Raji (cell line): ENCODE data around the gene EVL.

ENCODE experiments used
- POLR2A ChIP-seq: IDR thresholded peaks from 2 replicates; pipeline ENCODE4 v1.6.1; 2011; ENCODE audit warnings: low read depth, low read length, control low read depth; ENCODE audit not compliant: insufficient read depth

Gene EVL

DNA sequence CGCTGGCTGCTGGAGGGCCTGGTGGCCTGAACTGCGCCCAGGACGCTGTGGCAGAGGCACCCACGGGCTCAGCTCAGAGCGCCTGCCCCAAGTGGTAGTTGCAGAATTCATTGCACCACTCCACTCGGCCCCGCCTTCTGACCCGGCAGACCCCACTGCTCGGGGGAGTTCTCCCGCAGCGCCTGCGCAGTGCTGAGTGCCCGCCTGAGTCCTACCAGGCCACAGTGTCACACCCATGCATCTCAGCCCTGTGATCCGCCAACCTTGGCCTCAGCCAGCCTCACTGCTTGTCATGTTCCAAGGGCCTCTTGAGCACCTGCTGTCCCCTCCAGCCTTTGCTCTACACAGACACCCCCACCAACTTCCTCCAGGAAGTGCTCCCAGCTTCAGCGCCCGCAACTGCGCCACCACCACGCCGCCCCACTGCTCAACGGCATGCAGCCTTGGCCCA, 82.0 kb downstream of the EVL start:
- TF ChIP-seq POLR2A, result no peak

GRCh38 chr14:100147691-100148464, 82.7 kb downstream of the EVL start:
- TF ChIP-seq POLR2A, result no peak

GRCh38 chr14:100148837-100149731, 83.9 kb downstream of the EVL start:
- no peak for TF ChIP-seq POLR2A

DNA sequence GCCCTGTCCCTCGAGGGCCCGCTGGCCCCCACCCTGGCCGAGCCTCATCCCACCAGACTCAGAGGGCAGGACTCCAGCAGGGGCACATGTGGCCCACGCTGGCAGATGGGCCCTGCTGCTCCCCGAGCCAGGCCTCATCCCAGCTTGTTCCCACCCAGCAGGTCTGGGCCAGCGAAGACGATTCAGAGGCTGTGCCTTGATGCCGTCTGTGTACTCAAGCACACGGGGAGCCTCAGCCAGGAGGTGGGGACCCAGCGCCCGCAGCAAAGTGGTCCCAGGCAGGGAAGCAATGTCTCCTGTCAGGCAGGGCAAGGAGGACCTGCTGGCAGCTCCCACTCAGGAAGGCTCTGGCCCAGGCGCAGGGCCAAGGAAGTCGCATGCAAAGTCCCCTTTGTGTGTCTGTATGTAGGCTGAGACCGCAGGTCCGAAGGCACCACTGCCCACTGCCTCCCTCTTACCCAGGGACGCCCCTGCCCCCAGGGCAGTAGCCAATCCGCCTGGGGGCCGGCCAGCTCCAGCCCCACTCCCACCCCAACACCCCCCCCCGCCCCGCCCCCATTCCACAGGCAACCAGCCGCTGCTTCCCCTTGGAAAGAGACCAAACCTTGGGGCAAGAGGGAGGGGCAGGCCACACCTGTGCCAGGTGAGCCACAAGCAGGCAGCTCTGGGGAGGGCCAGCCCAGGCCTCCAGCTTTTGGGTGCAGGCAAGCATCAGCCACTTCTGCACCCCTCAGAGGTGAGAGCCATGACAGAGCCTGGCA, 84.8 kb downstream of the EVL start:
- TF ChIP-seq POLR2A, result no peak

DNA sequence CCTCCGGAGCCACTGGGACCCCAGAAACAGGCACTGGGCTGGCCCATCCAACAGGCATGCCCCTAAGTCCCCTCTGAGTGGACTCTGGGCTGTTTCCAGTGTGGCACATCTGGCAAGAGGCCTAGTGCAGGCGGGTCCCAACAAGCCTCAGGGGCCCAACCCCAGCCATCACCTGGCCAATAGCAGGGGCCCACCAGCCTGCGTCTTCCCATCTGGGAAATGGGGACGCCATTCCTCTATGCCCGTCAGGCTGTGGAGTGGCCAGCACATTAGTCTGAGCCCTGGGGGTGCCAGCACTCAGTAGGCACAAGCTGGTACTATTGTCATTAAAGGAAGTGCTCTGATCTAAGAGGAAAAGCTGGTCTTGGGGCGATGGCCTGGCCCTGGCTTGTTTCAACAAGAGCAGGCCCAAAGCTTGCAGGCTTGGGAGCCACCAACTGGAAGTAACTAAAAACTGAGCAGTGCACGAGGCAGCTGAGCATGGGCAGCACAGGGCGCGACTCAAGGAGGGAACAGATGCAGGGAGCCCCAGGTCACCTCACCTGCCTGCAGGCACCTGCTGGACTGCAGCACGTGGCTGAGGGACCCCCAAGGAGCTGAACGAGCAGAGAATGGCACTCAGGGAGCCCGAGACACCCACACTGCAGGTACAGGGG, 85.8 kb downstream of the EVL start:
- no peak for TF ChIP-seq POLR2A

DNA sequence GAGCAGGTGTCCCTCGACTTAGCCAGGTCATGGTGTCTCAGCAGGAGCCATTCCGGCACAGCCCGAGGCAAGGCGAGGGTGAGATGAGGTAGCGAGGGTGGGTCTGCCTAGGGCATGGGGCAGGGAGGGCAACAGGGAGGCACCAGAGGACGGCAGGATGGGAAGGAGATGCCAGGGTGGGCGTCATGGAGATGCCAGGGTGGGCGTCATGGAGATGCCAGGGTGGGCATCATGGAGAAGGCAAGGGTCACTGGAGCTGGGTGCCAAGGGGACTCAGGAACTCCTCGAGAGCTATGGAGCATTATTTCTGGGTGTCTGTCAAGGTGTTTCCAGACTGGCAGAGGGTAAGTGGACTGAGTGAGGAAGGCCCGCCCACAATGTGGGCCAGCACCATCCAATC, 86.9 kb downstream of the EVL start:
- no peak for TF ChIP-seq POLR2A

- no peak for TF ChIP-seq POLR2A
Measured at GRCh38 chr14:100153560-100153959, 88.3 kb downstream of the EVL start.

DNA sequence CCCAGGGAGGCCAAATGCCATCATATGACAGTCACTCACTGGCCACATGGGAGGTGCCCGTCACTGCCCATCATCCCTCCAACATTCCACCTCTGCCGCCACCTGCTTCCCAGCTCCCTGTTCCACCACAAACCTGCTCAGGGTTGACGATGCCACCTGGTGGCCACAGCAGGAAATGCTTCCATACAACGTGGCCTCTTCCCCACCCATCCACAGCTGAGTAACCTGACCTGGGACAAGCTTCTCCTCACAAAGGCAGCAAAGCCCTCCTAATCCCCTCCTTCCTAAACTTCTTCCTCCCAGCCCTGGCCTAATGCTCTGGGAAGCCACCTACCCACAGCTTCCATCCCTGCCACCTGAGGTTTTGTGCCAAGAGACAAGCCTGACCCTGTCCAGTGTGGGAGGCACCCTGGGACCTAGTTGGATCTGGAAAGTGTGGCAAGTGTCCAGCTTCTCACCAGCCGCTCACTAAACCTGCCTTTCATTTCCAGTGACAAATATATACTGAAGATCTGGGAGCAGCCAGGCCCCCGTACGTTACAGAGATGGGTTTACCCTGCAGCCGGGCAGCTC, 89.9 kb downstream of the EVL start:
- no peak for TF ChIP-seq POLR2A

DNA sequence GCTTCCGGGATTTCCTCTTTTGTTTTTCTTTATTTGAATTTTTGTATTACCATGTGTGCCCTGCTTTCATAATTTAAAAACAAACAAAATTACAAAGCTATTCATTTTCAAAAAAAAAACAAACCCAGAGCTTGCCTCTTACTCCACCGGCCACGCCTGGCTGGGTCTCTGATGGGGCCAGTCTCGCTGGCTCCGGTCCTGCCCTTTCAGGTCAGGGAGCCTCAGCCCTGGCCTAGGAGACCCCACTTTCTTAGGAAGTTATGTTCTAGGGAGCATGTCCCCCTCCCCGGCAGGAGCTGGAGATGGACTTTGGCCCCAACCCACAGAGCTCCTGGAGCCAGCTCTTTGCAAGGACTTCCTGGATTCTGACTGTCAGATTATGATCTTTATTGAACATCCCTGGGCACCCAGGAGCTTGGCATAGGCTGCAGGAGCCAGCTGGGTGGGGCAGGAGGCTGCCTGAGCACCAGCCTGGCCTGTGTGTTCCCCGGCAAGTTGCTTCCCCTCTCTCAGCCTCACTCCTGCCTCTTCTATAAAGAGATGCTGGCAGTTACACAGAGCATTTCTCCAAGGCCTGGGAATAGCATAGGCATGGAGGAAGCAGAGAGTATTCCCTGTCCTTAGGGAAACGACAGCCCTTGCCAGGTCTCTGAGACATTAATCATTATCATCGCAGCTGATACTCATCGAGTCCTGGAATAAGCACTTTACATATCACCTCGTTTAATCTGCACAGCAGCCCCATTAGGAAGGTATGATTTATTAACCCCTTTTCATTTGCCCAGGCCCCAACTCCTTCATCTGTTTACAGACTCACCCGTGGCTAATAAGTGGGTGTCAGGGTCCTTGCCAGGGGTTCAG, 90.8 kb downstream of the EVL start:
- TF ChIP-seq POLR2A, result no peak

- no peak for TF ChIP-seq POLR2A
Measured at GRCh38 chr14:100156776-100157175, 91.6 kb downstream of the EVL start.

GRCh38 chr14:100158566-100159093, 93.4 kb downstream of the EVL start:
- no peak for TF ChIP-seq POLR2A

DNA sequence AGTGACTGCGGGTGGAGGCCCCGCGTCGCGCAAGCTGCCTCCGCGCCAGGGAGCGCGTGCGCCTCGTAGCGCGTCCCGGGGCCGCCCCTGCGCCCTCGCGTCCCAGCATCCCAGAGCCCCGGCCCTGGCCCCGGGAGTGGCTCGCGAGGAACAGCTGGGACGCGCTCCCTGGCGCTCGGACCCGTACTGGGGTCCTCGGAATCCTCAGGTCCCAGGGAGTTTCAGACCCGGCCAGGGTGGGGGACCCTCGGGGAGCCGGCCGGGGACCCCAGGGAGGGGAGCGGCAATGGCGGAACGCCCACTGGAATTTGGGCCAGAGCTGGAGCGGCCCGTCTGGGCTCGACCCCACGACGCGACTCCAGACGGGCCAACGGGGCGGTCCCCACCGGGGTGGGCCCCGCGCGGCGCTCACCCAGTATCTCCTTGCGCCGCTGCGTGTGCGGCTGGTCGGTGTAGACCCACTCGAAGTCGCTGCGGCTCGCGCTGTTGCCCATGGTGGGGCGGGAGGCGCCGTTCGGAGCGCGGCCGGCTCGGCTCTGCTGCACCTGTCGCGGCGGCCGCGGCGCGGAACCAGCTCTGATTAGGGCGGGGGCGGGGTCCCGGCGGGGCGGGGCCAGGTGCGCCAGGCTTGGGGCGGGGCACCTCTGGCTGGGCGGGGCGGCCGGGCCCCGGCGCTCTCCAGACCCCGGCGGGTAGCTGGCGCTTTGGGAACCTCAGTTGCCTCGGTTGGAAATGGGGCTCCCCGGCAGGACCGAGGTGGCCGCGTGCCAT, 94.1 kb downstream of the EVL start, which contains the start of gene DEGS2:
TSS of gene DEGS2 (minus strand) at position 552 of the 771 bp plus-strand sequence. CDS start at position 494, 58 bp downstream.
- no peak for TF ChIP-seq POLR2A
